Activated T-cell treated with anti-CD3 and anti-CD28 coated beads for 24 hours (primary cell): ENCODE data around the gene OPCML.

Experiments used
- DNase-seq: peaks from one replicate; pipeline ENCODE4 v3.0.0-alpha.2; 2020; ENCODE audit warnings: low read depth

OPCML gene

DNA sequence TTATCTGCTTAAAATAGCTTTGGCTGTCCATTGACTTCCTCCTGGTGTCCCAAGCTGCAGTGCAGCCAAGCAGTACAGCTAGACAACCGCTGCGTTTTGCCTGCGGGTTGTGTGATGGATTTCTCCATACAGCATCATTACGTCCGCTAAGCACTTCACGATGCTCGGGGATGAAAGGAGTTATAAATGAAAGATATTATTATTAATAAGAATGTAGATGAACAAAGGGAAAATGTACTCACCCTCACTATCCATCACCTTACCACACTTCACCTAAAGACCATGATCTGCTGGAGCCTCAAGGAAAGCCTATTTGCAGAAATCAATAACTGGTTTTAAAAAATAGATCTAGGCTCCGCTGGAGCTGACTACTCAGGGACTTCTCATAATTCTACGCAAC is 509.1 kb downstream of the OPCML start:
- no peak for DNase-seq

DNA sequence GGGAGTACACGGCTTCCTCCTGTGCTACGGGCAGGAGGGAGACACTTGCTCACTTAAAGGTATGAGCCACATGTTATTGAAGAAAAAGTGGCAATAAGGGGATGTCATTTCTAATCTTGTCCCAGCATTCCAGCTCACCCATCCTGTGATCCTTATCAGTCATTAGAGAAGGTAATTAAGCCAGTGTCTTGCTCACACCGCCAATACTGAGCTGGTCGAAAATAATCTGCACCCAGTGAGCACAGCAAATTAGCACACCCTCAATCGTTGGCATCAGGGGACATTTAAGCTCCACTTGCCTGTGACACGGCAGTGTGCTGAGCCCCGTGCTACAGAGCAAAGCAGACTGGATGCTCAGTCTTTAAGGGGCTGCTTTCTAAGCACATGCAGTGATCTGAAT is 510.7 kb downstream of the OPCML start:
- DNase-seq: no peak

DNA sequence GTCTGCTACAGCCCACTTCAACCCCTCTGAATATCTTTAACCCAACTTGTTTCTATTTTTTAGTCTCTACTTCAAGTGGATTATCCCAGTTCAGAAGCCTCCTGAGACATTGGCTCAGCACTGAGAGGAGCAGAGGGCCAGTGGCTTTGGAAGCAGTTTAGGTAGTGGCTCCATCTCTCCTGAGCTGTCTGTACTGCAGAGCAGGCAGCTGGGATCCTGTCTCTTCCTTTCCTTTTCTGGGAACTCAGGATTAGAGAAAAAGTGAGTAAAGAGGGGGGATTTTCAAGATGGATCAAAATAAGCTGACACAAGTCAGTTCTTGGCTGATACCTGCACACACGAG is 512.0 kb downstream of the OPCML start:
- DNase-seq: no peak

DNA sequence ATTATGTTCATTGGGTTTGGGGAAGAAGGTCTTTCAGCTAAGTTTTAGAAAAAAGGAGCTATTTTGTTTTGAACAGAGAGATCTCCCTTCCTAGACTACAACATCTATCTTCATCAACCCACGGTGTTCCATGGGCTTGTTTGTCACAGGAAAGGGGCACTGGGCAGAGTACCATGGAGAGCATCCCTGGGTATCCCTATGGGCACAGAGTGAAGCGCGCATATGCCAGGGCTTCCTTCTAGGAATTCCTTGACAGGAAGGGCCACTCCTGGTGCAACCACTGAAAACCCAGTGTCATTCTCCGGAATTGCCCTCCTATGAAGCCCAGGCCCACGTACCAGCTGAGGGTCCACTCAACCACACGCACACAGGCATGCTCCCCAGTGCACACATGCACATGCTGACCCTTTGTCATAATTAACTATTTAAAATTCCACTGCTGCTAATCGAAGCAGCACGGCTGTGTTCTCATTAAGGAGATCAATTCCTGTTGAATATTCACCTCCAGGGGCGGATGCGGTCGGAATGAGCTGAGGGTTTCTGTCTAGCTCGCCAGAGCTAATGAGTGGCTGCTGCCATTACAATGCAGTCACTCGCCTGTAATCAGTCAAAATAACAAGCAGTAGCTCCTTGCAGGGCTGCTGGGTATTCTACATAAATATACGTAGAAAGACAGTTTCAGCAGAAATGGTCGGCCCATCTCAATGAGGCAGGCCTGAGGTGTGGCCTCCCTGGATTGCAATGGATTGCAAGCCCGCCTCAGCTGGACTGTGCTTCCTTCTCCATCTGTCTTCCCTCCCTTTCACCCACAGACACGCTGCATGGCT is 512.5 kb downstream of the OPCML start:
- no peak for DNase-seq

DNA sequence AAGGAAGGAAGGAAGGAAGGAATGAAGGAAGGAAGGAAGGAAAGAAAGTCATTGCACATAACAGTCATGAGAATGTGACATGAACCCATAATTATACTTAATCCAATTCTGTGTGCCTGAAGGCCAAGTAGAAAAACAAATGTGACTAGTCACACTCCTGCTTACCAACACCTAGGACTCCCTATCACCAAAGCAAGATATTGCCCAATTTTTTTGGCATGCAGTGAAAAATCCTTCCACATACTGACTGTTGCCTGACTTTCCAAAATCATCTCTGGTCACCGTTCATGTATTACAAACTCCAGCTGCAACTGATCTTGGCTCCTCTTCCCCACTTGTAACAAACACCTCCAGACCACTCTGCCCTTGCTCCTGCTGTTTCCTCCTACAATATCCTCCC is 516.8 kb downstream of the OPCML start:
- no peak for DNase-seq

DNA sequence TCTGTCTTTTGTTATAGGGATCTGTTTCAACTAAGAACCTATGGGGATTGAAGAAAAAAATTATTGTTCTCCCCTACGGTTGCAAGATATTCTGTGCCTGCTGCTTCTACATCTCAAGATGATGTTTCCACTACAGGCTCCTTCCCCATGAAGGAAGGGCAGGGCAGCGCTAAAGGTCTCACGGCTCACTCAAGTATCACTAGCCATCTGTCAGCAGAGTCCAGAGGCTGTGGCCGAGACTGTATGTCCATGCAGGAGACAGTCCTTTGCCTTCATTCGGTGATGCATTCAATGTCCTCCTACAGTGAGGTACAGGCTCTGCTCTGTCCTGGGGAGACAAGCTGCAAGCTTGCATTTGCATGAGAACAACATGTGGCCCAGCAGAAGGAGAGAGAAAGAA is 518.0 kb downstream of the OPCML start:
- DNase-seq: no peak

DNA sequence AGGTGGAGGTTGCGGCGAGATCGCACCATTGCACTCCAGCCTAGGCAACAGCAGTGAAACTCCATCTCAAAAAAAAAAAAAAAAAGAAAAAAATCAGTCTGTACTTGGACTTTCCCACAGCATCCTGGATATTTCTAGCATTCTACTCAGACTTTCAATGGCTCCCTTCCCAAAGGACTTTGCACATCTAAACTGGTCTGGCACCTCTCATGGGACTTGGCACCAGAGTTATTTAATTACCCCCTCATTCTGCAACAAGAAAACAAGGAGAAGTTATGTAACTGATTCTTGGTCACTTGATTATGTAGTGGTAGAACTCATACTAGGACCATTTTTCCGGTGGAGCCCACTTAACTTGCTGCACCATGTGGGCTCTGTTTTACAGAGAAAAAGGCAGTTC is 519.5 kb downstream of the OPCML start:
- DNase-seq: no peak

DNA sequence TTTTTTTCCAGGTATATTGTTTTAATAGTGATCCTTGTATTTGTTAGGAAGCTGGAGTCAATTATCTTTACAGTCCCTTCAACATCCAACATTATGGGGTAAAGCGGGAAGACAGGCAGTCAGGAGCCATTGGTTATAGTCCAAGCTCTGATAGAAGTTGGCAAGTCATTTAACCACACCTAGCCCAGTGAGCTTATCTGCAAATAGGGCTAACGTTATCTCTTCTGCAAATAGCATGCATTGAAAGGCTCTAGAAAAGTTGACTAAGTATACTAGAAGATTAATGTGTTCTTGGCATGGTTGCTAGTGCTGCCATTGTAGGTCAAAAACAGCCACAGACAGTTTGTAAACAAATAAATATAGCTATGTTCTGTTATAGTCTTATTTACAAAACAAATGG is 520.7 kb downstream of the OPCML start:
- DNase-seq: no peak

DNA sequence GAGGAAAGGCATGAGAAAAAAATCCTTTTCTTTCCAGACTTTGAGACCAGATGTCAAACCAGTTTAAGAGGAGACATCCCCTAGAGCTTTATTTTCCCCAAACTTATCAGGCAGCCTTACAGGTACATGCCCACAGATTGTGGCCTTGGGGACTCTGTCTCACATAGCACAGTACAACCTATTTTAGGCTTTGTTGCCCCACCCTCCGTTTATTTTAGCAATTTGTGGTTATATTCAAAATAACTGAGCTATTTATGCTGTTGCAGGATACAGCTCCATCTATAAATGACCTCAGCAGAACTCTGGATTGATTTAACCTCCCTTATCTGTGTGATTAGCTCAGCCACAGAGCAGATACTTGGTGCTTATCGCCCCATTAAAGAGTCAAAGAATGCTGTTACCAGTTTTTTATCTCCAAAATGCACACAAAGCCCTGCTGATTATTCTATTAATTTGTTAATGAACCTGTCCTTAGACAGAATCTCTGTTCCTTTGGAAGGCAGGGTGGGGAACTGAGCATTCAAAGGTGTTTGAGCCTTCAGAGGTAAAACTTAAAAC is 525.2 kb downstream of the OPCML start:
- DNase-seq: no peak

DNA sequence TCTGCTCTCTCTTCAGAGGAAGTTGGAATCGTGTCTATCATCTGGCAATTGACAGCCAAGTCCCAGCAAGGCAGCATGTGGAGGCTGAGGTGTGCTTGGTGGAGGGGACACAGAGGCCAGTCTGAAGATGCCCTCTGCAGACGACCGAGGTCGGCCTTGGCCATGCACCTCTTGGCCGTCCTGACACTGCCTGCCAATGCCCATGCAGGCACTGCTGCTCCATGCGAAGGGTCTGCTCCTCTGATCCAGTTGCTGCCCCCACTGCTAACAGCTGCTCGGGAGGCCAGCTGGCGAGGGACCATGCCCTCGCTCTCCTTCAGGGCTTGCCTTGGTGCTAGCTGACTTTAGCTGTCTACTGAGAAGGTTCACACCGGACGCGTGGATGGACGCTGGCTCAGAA is 527.9 kb downstream of the OPCML start:
- no peak for DNase-seq

DNA sequence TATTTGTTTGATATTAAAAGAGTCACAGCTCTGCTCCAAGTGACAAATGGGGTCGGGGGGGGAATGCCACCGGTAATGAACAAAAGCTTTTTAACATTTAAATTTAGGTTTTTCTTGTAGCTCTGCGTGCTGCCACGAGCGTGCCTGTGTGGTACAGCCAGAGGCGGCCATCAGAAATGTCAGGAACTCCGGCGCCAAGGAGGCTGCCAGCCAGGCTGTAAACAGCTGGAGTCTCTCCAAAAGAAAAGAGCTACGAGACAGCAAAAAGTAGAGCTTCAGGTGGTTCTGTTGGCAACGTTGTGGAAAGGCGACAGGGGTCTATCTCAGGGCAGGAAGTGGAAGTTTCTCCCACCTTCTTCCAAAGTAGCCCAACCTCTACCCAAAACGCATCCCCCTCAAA is 532.8 kb downstream of the OPCML start:
- DNase-seq: no peak

DNA sequence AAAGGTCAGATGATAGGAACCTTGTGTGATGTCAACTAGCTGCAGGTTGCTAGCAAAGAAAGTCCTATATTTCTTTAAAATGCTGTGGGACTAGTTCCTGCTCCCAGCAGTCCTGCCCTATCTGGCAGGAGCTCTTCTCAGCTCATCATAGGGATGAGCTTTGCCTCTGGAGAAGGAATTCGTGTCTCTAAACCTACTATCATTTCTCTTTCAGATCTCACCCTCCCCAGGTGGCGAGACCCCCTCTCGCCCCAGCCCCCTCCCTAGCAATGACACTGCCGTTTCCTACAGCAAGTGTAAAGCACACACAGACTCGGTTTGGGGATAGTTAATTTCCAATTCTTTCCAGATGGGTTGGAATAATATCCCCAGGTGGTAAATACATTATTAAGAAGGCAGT is 533.3 kb downstream of the OPCML start:
- no peak for DNase-seq

DNA sequence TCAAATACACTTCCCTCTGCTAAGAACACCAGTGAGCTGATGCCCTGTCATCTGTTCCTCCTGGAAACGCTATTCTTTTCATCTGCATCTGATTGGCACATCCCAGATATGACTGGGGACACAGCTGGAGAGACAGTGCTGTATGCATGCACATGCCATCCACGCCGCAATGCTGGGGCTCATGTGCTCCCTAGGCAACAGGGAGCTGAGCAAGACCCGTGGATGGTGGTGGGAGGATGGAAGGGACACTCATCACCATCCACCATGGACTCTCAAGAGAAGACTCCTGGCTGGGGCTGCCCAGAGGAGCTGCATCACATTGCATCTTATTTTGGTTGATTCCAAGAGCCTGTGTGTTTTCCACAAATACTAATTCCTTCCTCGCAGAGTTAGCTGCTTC is 534.9 kb downstream of the OPCML start:
- DNase-seq: no peak

DNA sequence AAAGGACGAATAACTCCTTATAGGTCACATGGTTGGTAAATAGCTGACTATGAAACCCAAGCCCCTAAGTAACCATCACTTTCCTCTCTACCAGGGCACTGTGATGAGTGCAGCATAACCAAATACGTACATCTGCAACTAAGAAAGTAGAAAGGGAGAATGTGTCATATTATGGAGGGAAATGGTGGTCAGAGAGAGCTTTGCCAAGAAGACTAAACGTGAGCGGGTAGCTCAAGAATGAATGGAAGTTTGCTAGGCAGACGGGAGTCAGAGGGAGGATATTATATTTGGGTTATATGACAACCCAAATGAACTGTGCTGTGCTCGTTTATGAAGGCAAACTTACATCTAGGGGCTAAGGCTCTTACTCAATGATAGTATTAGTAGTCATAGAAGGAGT is 537.3 kb downstream of the OPCML start:
- DNase-seq: no peak

DNA sequence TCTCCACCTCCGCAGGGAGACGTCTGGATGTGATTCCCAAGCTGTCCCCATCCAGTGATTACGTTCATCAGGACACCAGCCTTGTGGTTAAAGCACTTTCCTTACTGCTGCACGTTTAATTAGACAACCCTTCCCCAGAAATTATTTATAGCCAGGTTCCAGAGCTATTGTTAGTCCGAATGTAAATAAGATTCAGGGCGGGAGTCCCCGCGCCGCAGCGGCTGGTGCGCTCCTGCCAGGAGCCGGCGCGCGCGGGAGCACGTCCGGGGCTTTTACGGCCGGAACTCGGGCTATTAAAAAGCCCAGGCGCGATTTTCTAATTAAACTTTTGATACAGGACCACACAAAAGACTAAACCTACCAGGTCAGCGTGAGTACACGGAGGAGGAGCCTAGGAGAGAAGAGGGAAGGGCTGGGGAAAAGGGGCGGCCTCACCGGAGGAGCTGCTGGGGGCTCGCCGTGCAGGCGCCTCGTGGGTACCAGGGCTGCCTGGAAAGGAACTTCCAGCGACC is 538.3 kb downstream of the OPCML start:
- no peak for DNase-seq

DNA sequence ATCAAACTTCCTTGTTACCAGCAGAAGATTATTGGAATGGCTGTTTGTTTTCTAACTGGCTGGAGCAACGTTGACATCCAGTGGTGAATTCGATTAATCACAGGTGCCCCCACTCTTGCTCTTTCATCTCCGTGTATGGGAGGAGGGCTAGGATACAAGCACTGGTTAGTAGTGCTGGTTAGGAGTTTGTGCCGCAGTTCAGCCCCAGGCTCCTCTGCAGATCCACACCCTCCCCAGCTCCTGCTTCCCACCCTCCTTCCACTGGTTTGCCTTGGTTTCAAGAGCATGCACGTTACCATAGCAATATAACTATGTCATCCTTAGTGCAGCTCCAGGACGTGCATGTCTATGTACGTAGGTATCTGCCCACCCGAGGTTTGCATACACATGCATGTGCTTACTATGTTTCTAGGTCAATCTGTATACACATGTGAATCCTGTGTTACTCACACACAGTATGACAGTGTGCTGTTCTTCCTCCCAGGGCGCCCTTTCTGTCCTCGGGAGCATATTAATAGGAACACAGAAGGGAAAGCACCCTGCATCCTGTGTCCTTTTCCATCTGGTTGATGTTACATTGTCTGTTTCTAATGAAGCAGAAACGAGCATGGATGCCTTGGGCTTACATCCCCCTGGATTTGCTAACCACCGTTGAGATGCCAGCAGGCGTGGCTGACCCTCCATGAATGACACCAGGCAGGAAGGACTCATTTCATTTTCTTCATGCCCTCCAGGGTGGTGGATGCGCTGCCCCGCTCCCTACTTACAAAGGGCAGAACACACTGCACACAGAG is 539.3 kb downstream of the OPCML start:
- no peak for DNase-seq

DNA sequence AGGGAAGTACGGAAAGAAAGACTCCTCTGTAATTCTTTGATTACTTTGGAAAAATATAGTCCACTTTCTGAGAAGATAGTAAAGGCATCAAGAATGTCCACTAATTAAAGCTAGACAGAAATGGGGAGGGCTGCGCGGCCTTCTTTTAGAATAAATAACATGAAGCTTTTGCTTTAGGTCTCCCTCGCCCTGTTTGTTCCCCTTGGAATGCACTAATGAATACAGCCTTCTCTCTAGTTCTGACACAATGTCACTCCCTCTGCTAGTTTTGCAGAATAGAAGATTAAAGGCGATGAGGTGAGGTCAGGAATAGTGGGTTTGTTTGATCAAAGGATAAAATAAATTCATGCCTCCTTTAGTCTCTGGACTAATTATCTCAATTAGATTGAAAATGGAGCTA is 543.9 kb downstream of the OPCML start:
- no peak for DNase-seq

DNA sequence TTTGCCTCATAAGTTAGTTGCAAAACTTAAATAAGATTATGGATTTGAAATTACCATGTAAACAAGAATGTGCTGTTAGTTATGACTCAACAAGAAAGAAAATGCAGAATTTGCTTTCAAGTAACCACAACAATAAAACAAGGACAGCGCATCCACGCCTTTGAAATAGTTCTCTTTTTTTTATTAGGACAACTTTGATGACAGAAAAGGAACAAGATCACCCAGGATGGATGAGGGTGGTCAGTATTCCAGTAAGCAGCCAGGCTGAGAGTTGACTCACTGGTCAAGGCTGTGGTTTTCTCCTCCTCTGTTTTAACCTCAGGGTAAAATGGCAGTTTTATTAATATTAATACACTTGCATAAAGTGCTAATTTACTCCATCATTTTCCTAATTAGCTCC is 544.4 kb downstream of the OPCML start:
- DNase-seq: no peak

DNA sequence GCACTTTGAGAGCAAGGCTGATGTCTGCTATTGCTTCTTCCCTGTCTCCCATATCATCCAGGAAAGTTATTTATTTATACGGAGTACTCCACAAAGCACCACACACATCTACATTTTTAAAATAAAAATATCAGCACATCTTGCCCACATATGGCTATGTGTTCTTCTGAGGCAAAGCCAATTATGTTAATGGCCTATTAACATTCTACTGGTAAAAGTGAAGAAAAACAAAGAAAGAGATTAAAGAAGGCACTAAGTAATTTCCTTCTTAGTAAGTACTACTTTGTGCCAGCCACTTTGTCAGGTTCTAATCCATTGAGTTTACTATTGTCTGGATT is 548.7 kb downstream of the OPCML start:
- DNase-seq: no peak

DNA sequence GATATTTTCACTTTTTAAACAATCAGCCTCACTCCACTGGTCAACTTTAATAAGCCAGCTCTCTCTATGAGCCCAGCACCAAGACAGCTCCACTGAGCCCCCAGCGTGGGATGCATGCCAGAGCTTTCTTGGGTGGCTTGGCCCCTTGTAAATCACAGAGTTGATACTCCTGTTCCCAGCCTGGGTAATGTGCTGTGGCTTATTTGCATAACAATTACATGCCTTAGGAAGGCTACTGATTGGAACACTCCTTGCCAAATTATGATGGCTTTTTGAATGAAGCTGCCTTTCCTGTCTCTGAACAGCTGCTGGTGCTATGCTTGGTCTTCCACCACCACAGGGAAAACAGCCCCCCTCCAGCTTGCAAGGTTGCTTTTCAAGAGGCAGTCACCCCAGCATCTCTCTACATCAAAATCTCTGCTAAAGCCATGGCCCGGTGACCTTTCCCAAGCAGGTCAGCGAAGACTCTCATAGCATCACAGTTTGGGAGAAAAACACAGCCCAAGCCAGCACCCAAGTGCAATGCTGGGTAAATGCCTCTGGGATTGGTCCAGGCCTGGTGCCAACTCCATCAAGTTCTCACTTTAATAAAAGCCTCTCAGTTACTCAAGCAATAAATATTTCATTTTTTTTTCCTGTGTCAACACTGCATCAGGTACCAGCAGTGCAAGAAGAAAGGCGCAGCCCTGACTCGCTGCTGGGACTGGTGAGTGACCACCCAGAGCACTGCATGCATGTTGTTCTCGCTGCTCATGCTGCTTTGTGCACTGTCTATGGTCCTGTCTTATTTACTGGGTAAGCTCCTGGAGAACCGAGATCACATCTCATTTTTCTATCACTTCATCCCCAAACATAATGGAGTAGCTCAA is 549.3 kb downstream of the OPCML start:
- no peak for DNase-seq

DNA sequence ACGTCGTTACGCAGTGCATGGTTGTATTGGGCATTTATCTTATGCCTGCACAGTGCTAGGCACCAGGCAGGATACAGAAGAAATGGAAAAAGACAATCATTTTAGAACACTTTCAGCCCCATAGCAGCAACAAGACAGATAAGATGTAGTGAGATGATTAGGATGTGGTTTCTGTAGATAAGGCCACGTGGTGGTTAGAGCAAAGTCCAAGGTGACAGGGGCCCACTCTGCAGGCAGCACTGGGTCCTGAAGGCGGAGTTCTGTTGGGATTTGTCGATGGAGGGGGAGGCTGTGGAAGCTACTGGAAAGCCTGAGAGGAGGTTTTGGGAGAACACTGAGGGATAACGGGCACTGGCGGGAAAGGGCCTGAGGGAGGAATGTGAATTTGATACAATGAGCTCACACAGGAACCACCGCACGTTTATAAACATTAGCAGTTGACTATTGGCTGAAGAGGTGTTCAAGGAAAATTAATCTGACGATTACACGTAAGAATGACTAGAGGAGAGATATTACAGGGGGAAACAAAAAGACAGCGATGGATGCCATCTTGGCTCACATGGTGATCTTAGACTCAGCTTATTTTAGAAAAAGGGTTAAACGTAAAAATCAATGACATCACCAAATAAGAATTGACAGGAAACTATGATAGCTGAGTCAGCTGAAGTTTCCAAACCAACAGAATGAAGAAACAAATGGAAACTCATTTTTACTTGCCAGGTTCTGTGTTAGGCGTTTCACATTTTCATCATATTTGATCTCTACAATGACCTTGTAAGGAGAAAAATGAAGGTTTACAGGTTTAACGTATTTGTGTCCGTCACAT is 551.0 kb downstream of the OPCML start:
- no peak for DNase-seq
